Measurements from ENCODE around the gene CCT8. TPM values are rescaled to one million over a fixed set of nuclear protein-coding genes. Genes with fewer than 3 reads are reported as not detected.

Gene CCT8
- total and polyA plus RNA-seq, 2 of the 8 experiments (the other 6 are each of a cell fraction or from before 2014, with no cell fraction given): 151 to 319 TPM

- WGBS, 2 experiments (ENCODE audit: extremely low coverage in 1 of 2, insufficient coverage in 1 of 2, insufficient read length in 1 of 2, insufficient replicate concordance in 2 of 2, low coverage in 1 of 2, low lambda C conversion rate in 2 of 2, missing lambda C conversion rate in 1 of 2): 92% methylated on average over 1 of the region's 1 CpG; no CpG with 5 or more reads in 1 of the 2 experiments
- peaks cover 0 to 30% of the 10 kb centered on the region in 2 experiments; a peak in 2 of 4 replicates for H3K79me2 ChIP-seq (ENCODE audit: control insufficient read depth in 1 of 2, insufficient read depth in 2 of 2, low read length in 2 of 2)
These were observed 43.9 kb downstream of the CCT8 start for GRCh38 chr21:29029524-29029923.

More at GRCh38 chr21:29029524-29029923, 43.9 kb downstream of the CCT8 start:
- Histone ChIP-seq H2BK5ac (ENCODE audit: low read depth, low read length) (no peak overlapping the region), H4K20me1 (replicated peaks in 1 of 2; ENCODE audit: control insufficient read depth in 1 of 2, insufficient read depth in 2 of 2, low read length in 2 of 2) (peaks cover 0 to 5% of the 10 kb centered on the region in 2 experiments), H3K9ac (replicated peaks in 1 of 4; ENCODE audit: extremely low read depth in 1 of 4, low read depth in 3 of 4, low read length in 3 of 4) (no peak overlapping the region), H3K79me1 (ENCODE audit: low read depth, low read length) (no peaks in the 10 kb centered on the region; the same call in 1 of the 2 replicates), H3K4me3 (ENCODE audit: extremely low read depth in 1 of 4, insufficient read depth in 2 of 4, low read depth in 3 of 4, low read length in 4 of 4) (no peak overlapping the region), H3K23ac (ENCODE audit: insufficient read length) (no peak overlapping the region), H2BK20ac (ENCODE audit: low read length) (no peak overlapping the region), H3K4ac (replicated peaks; ENCODE audit: insufficient read length, low read depth, low read length) (no peak overlapping the region), H3K9me3 (ENCODE audit: insufficient read depth in 2 of 2, low read depth in 1 of 2, low read length in 1 of 2) (no peaks in the 10 kb centered on the region), H4K91ac (replicated peaks; ENCODE audit: insufficient read length, low read length) (no peak overlapping the region), H4K5ac (ENCODE audit: insufficient read length, low read depth, low read length) (no peak overlapping the region), H3K27ac (ENCODE audit: low read depth, low read length) (no peak overlapping the region), H3K23me2 (ENCODE audit: low read depth, low read length) (peaks cover 5% of the 10 kb centered on the region; the same call in 1 of the 2 replicates), H3K14ac (ENCODE audit: insufficient read length) (no peak overlapping the region), H2BK15ac (ENCODE audit: low read length) (no peak overlapping the region), H2AK5ac (ENCODE audit: low read depth, low read length) (no peak overlapping the region), H3K56ac (replicated peaks; ENCODE audit: insufficient read length, low read depth, low read length) (no peak overlapping the region), H2BK120ac (replicated peaks; ENCODE audit: low read depth, low read length) (no peak overlapping the region), H2AFZ (ENCODE audit: low read length) (no peak overlapping the region), H4K8ac (ENCODE audit: extremely low read depth, insufficient read depth, low read length) (no peak overlapping the region), H3K27me3 (replicated peaks in 1 of 4; ENCODE audit: control insufficient read depth in 3 of 4, extremely low read depth in 1 of 4, insufficient read depth in 3 of 4, low read length in 3 of 4) (no peaks in the 10 kb centered on the region), H3K4me1 (replicated peaks in 1 of 4; ENCODE audit: control insufficient read depth in 3 of 4, insufficient read depth in 4 of 4, low read length in 3 of 4) (no peaks in the 10 kb centered on the region), H3K4me2 (ENCODE audit: insufficient read depth in 1 of 2, low read depth in 2 of 2, low read length in 2 of 2) (no peak overlapping the region), H2BK12ac (ENCODE audit: low read depth, low read length) (no peak overlapping the region), H3K18ac (ENCODE audit: extremely low read depth, low read length) (no peak overlapping the region), H3K36me3 (ENCODE audit: control insufficient read depth in 2 of 4, insufficient read depth in 4 of 4, low read length in 3 of 4) (peaks cover 3 to 23% (median 14%) of the 10 kb centered on the region in 4 experiments; a peak in 6 of 8 replicates)
- FAIRE-seq (no peak), DNase-seq (ENCODE audit: low read depth in 1 of 2, low spot score in 2 of 2) (no peak)
- POLR2A ChIA-PET (ENCODE audit: partially characterized antibody): interaction anchor here (1.0 kb wide), 1 partner anchor 20 kb away, joined by 3 read pairs; no protein-coding TSS in a partner anchor
- TF ChIP-seq BCL11A (IDR thresholded peaks at IDR 0.05; ENCODE audit: low read depth in 2 of 2, low read length in 2 of 2): no peak
- CTCF ChIA-PET (ENCODE audit: partially characterized antibody): no interaction called here
